Measurements from ENCODE around the gene CLK4.
A peak's percentile ranks its signal among the peaks of the same experiment; 100 is the strongest.

The CLK4 gene

DNA sequence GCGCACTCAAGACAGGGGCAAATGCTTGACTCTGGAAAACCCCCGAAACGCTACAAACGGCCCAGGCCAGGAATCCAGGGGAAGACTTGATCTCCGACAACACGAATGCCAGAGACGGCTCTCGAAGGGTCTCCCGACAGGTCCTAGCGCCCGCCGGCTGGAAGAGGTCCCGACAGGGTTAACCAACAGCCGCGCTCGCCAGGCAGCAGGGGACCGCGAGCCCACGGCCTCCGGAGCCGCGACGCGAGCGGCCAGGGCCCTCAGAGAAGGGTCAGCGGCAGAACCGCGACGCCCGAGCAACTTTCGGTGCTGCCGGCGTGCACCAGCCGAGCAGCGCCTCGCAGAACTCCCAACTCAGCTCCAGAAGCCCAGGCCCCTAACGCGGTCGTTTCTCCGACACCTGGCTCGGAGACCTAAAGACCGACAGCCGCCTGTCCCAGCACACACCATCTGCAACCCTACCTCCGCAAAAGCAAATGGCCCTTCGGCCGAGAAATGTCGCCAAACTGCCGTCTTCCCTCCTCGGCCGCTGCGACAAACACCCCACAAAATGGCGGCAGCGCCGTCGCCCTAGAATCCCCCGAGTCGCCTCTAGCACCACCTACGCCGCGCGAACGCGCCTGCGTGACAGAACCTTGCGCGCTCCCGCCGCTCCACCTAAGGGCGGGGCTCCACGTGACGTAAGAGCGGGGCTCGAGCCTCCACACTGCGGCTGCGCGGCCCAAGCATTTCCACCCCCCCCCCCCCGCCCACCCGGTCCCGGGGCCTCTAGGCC is at the start of gene CLK4:
TSS of gene CLK4 (minus strand) at position 567 of the 775 bp plus-strand sequence. CDS start 3,634 bp downstream, outside the sequence.
- DNase-seq (ENCODE audit: low spot score in 2 of 2) = peak; percentile 88 to 95
- peaks cover 10% of the 10 kb centered on the region for H3K4me1 ChIP-seq
- in situ Hi-C loops (cut with MboI; ENCODE audit: low sequenced_read_pairs) = no loop called here

DNA sequence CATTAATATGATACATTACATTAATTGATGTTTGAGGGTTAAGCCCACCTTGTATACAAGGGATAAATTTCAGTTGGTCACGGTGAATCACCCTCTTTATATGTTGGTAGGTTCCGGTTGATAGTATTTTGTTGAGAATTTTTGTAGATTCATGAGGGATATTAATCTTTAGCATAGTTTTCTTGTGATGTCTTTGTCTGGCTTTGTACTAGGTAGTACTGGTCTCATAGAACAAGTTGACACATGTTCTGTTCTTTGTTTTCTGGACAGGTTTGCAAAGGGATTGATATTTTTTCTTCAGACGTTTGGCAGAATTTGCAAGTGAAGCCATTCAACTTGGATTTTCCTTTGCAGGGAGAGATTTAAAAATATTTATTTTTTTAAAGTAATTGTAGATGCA is 49.1 kb upstream of the CLK4 start:
- H3K36me3 ChIP-seq (replicated peaks) = no peaks in the 10 kb centered on the region
- in situ Hi-C loops (cut with MboI; ENCODE audit: low sequenced_read_pairs) = no loop called here
- no peaks in the 10 kb centered on the region for H3K27me3 ChIP-seq (ENCODE audit: low read depth)
- H3K4me1 ChIP-seq = no peaks in the 10 kb centered on the region
- DNase-seq (ENCODE audit: low spot score in 2 of 2) = no peak
- H3K4me3 ChIP-seq = no peak overlapping the region
- H3K9me3 ChIP-seq = no peaks in the 10 kb centered on the region; the same call in 1 of the 2 replicates

More for the DNA sequence above, at the start of gene CLK4:
- H3K36me3 ChIP-seq (replicated peaks) = peaks cover 20% of the 10 kb centered on the region
- peak within 1 kb of the TSS; percentile 93 for H3K4me3 ChIP-seq
- 0 out of 2 replicates have a peak, but pooled peaks cover 3% of the 10 kb centered on the region for H3K9me3 ChIP-seq
- H3K27me3 ChIP-seq (ENCODE audit: low read depth) = no peaks in the 10 kb centered on the region

GRCh38 chr5:178674334-178674733 is 47.5 kb upstream of the CLK4 start:
- H3K36me3 ChIP-seq (replicated peaks) = no peaks in the 10 kb centered on the region
- no peaks in the 10 kb centered on the region for H3K4me1 ChIP-seq
- H3K27me3 ChIP-seq (ENCODE audit: low read depth) = no peaks in the 10 kb centered on the region
- no peaks in the 10 kb centered on the region; the same call in 1 of the 2 replicates for H3K9me3 ChIP-seq
- H3K4me3 ChIP-seq = no peak overlapping the region
- DNase-seq (ENCODE audit: low spot score in 2 of 2) = no peak
- in situ Hi-C loops (cut with MboI; ENCODE audit: low sequenced_read_pairs) = no loop called here

GRCh38 chr5:178673801-178674295 is 47.0 kb upstream of the CLK4 start:
- no peaks in the 10 kb centered on the region for H3K4me1 ChIP-seq
- no peak overlapping the region for H3K4me3 ChIP-seq
- H3K36me3 ChIP-seq (replicated peaks) = no peaks in the 10 kb centered on the region
- DNase-seq (ENCODE audit: low spot score in 2 of 2) = no peak
- in situ Hi-C loops (cut with MboI; ENCODE audit: low sequenced_read_pairs) = no loop called here
- no peaks in the 10 kb centered on the region for H3K27me3 ChIP-seq (ENCODE audit: low read depth)
- no peaks in the 10 kb centered on the region; the same call in 1 of the 2 replicates for H3K9me3 ChIP-seq

GRCh38 chr5:178672630-178673029 is 45.8 kb upstream of the CLK4 start:
- Histone ChIP-seq H3K27me3 (ENCODE audit: low read depth) (no peaks in the 10 kb centered on the region), H3K9me3 (no peaks in the 10 kb centered on the region; the same call in none of the 2 replicates), H3K4me1 (no peaks in the 10 kb centered on the region), H3K4me3 (no peak overlapping the region), H3K36me3 (replicated peaks) (no peaks in the 10 kb centered on the region)
- in situ Hi-C loops (cut with MboI; ENCODE audit: low sequenced_read_pairs) = no loop called here
- DNase-seq (ENCODE audit: low spot score in 2 of 2) = no peak

- H3K36me3 ChIP-seq (replicated peaks) = no peaks in the 10 kb centered on the region
- H3K4me1 ChIP-seq = no peaks in the 10 kb centered on the region
- no peaks in the 10 kb centered on the region; the same call in none of the 2 replicates for H3K9me3 ChIP-seq
- in situ Hi-C loops (cut with MboI; ENCODE audit: low sequenced_read_pairs) = no loop called here
- H3K27me3 ChIP-seq (ENCODE audit: low read depth) = no peaks in the 10 kb centered on the region
- no peak for DNase-seq (ENCODE audit: low spot score in 2 of 2)
- H3K4me3 ChIP-seq = no peak overlapping the region
Observed at GRCh38 chr5:178671602-178672144, 44.8 kb upstream of the CLK4 start.

GRCh38 chr5:178670351-178670885 is 43.6 kb upstream of the CLK4 start:
- Histone ChIP-seq H3K36me3 (replicated peaks) (no peaks in the 10 kb centered on the region), H3K4me1 (no peaks in the 10 kb centered on the region), H3K9me3 (no peaks in the 10 kb centered on the region; the same call in none of the 2 replicates), H3K4me3 (no peak overlapping the region), H3K27me3 (ENCODE audit: low read depth) (no peaks in the 10 kb centered on the region)
- no peak for DNase-seq (ENCODE audit: low spot score in 2 of 2)
- in situ Hi-C loops (cut with MboI; ENCODE audit: low sequenced_read_pairs) = no loop called here

DNA sequence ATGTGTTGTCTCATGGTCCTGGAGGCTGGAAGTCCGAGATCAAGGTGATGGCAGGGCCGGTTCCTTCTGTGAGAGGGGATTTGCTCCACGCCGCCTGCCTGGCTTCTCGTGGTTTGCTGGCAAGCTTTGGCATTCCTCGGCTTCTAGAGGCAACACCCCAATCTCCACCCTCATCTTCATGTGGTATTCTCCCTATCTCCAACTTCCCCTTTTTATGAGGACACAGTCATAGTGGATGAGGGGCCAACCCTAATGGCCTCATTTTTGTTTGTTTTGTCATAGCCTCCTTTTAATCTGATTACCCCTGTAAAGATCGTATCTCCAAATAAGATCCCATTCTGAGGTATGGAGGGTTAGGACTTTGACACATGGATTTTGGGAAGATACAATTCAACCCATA is 41.7 kb upstream of the CLK4 start:
- Histone ChIP-seq H3K4me1 (no peaks in the 10 kb centered on the region), H3K4me3 (no peak overlapping the region), H3K36me3 (replicated peaks) (no peaks in the 10 kb centered on the region), H3K9me3 (no peaks in the 10 kb centered on the region; the same call in none of the 2 replicates), H3K27me3 (ENCODE audit: low read depth) (no peaks in the 10 kb centered on the region)
- no peak for DNase-seq (ENCODE audit: low spot score in 2 of 2)
- in situ Hi-C loops (cut with MboI; ENCODE audit: low sequenced_read_pairs) = no loop called here

GRCh38 chr5:178667688-178668087 is 40.8 kb upstream of the CLK4 start:
- DNase-seq (ENCODE audit: low spot score in 2 of 2) = no peak
- no peaks in the 10 kb centered on the region for H3K4me1 ChIP-seq
- no peaks in the 10 kb centered on the region for H3K27me3 ChIP-seq (ENCODE audit: low read depth)
- H3K9me3 ChIP-seq = no peaks in the 10 kb centered on the region; the same call in none of the 2 replicates
- no peaks in the 10 kb centered on the region for H3K36me3 ChIP-seq (replicated peaks)
- no peak overlapping the region for H3K4me3 ChIP-seq
- in situ Hi-C loops (cut with MboI; ENCODE audit: low sequenced_read_pairs) = no loop called here

- no peak for DNase-seq (ENCODE audit: low spot score in 2 of 2)
- Histone ChIP-seq H3K9me3 (no peaks in the 10 kb centered on the region; the same call in none of the 2 replicates), H3K27me3 (ENCODE audit: low read depth) (no peaks in the 10 kb centered on the region), H3K36me3 (replicated peaks) (no peaks in the 10 kb centered on the region), H3K4me1 (no peaks in the 10 kb centered on the region), H3K4me3 (no peak overlapping the region)
- in situ Hi-C loops (cut with MboI; ENCODE audit: low sequenced_read_pairs) = no loop called here
Observed at GRCh38 chr5:178667101-178667500, 40.3 kb upstream of the CLK4 start.

DNA sequence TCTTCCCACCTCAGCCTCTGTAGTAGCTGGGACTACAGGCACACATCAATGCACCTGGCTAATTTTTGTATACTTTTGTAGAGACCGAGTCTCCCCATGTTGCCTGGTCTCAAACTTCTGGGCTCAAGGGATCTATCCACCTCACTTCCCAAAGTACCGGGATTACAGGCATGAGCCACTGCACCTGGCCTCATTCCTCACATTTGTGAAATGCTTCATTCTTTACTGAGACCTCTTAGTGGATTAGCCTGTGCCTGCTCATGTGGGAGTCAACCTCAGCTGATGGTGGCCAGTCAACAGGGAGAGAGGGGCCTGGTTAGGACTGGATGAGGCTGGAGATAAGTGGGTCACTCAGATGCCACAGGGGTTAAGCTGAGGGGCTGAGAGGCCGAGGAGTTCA is 37.3 kb upstream of the CLK4 start:
- Histone ChIP-seq H3K36me3 (replicated peaks) (no peaks in the 10 kb centered on the region), H3K4me1 (no peaks in the 10 kb centered on the region), H3K4me3 (no peak overlapping the region), H3K9me3 (no peaks in the 10 kb centered on the region; the same call in 1 of the 2 replicates), H3K27me3 (ENCODE audit: low read depth) (no peaks in the 10 kb centered on the region)
- in situ Hi-C loops (cut with MboI; ENCODE audit: low sequenced_read_pairs) = no loop called here
- no peak for DNase-seq (ENCODE audit: low spot score in 2 of 2)

DNA sequence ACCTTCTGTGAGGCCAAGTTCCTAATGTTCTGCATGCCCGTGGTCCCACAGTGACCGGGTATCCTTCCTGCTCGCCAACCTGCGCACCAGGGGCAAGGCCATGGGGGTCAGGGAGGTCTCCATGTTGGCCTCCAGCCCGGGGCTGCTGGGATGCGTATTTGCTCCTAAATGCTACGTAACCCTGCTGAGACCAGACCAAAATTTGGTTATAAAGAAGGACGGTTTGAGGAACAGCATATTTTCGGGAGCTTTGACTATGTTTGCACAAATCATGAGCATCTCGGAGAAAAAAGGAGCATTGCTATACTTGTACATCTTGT is 35.7 kb upstream of the CLK4 start:
- H3K4me1 ChIP-seq = no peaks in the 10 kb centered on the region
- no peaks in the 10 kb centered on the region for H3K9me3 ChIP-seq
- H3K4me3 ChIP-seq = no peak overlapping the region
- H3K27me3 ChIP-seq (ENCODE audit: low read depth) = no peaks in the 10 kb centered on the region
- DNase-seq (ENCODE audit: low spot score in 2 of 2) = no peak
- in situ Hi-C loops (cut with MboI; ENCODE audit: low sequenced_read_pairs) = no loop called here
- H3K36me3 ChIP-seq (replicated peaks) = no peaks in the 10 kb centered on the region

- Histone ChIP-seq H3K27me3 (ENCODE audit: low read depth) (no peaks in the 10 kb centered on the region), H3K9me3 (no peaks in the 10 kb centered on the region), H3K36me3 (replicated peaks) (no peaks in the 10 kb centered on the region), H3K4me3 (no peak overlapping the region), H3K4me1 (no peaks in the 10 kb centered on the region)
- in situ Hi-C loops (cut with MboI; ENCODE audit: low sequenced_read_pairs) = no loop called here
- DNase-seq (ENCODE audit: low spot score in 2 of 2) = no peak
Observed at GRCh38 chr5:178661836-178662540, 35.1 kb upstream of the CLK4 start.

Data from HAP-1 (cell line).